ENCODE results near the gene NEB.

DNA sequence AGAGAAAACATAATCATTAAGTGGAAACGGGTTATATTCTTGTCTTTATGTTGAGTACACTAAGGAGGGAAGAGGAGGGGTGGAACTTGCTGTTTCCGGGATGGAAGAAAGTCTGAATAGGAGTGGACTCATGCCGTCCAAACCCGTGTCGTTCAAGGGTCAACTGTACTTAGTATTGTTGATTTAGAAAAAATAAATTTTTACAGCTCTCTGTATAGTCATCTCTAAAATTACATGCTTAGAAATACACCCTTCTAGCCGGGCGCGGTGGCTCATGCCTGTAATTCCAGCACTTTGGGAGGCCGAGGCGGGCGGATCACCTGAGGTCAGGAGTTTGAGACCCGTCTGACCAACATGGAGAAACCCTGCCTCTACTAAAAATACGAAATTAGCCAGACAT is 295.1 kb downstream of the NEB start:
- TF ChIP-seq POLR2AphosphoS5 (IDR thresholded peaks at IDR 0.05), result no peak
- TF ChIP-seq, protein P1, sequence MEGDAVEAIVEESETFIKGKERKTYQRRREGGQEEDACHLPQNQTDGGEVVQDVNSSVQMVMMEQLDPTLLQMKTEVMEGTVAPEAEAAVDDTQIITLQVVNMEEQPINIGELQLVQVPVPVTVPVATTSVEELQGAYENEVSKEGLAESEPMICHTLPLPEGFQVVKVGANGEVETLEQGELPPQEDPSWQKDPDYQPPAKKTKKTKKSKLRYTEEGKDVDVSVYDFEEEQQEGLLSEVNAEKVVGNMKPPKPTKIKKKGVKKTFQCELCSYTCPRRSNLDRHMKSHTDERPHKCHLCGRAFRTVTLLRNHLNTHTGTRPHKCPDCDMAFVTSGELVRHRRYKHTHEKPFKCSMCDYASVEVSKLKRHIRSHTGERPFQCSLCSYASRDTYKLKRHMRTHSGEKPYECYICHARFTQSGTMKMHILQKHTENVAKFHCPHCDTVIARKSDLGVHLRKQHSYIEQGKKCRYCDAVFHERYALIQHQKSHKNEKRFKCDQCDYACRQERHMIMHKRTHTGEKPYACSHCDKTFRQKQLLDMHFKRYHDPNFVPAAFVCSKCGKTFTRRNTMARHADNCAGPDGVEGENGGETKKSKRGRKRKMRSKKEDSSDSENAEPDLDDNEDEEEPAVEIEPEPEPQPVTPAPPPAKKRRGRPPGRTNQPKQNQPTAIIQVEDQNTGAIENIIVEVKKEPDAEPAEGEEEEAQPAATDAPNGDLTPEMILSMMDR (IDR thresholded peaks at IDR 0.05; ENCODE audit: poor library complexity, severe bottlenecking), result no peak
- TF ChIP-seq EZH2 (IDR thresholded peaks at IDR 0.05; ENCODE audit: borderline replicate concordance, insufficient read depth, low read length, poor library complexity, severe bottlenecking), result no peak
- TF ChIP-seq EP300 (conservative IDR thresholded peaks at IDR 0.05; ENCODE audit: poor library complexity, severe bottlenecking), result no peak
